Thyroid gland (tissue), 4 donors: ENCODE results near the gene PSAP. TPM values are rescaled to one million over a fixed set of nuclear protein-coding genes. Genes with fewer than 3 reads are reported as not detected.

ENCODE experiments used
- DNase-seq, 2 donors: peaks; one replicate each; pipeline ENCODE4 v3.0.0-alpha.2; 2019
- H3K27ac ChIP-seq, 3 donors: fragments of 200-600 bp; sonication (generic); 1 replicate in 2 of 3; 2 replicates in 1 of 3; pipeline ENCODE4 v1.5.1; 2016 to 2019; ENCODE audit warnings: mild to moderate bottlenecking in 1 of 3, moderate library complexity in 1 of 3
- H3K27me3 ChIP-seq: fragments of 200-600 bp; sonication (generic); one replicate; pipeline ENCODE4 v1.5.1; 2019
- H3K36me3 ChIP-seq, 2 donors: fragments of 200-600 bp; sonication (generic); one replicate each; pipeline ENCODE4 v1.5.1; 2016 to 2019
- H3K4me1 ChIP-seq, 2 donors: fragments of 200-600 bp; sonication (generic); one replicate each; pipeline ENCODE4 v1.5.1; 2017 to 2019
- H3K4me3 ChIP-seq, 3 donors: fragments of 200-600 bp; sonication (generic); replicated peaks in 1 of 3; 1 replicate in 2 of 3; 2 replicates in 1 of 3; pipeline ENCODE4 v1.5.1; 2016; ENCODE audit warnings: mild to moderate bottlenecking in 1 of 3
- H3K9me3 ChIP-seq: fragments of 200-600 bp; sonication (generic); one replicate; pipeline ENCODE4 v1.5.1; 2017
- CTCF ChIP-seq, 6 experiments: fragments of 200-600 bp in 3 of 6; fragments of 450-650 bp in 3 of 6; sonication (generic) in 3 of 6; IDR thresholded peaks; one replicate each; pipeline ENCODE4 v1.5.1; 2016 to 2019; ENCODE audit warnings: antibody characterized with exemption in 6 of 6, mild to moderate bottlenecking in 2 of 6, inconsistent platforms in 1 of 6, moderate library complexity in 1 of 6
- POLR2A ChIP-seq, 2 donors: fragments of 450-650 bp; IDR thresholded peaks; one replicate each; pipeline ENCODE4 v1.6.1; 2017; ENCODE audit warnings: antibody characterized with exemption in 2 of 2, mild to moderate bottlenecking in 2 of 2, moderate library complexity in 1 of 2
- WGBS, 2 donors: methylation state at CpG; one replicate each; pipeline ENCODE4 v1.1.5; 2017; 5-methylcytosine and 5-hydroxymethylcytosine counted together
- intact Hi-C: fragments of 100-400 bp; cut with DNase I; formaldehyde crosslinking; loops from one replicate; pipeline ENCODE4 v1.15.1; 2023
- total RNA-seq, 4 donors: library from RNA; depleted of rRNA; stranded (reverse); fragments of >200 nt; gene quantifications; one replicate each; pipeline ENCODE4 v1.2.3, GENCODE V29; 2016

Gene PSAP
- total RNA-seq, 4 donors from 2014 or later: 978 to 1,211 (median 1,123) TPM

GRCh38 chr10:71819441-71819861 lies 31.6 kb downstream of the PSAP start:
- Histone ChIP-seq H3K36me3 (peaks cover 86 to 88% of the 10 kb centered on the region in 2 donors), H3K27me3 (no peaks in the 10 kb centered on the region), H3K4me1 (no peaks in the 10 kb centered on the region), H3K27ac (no peak overlapping the region), H3K9me3 (no peaks in the 10 kb centered on the region), H3K4me3 (no peak overlapping the region)
- DNase-seq: no peak
- 81 to 91% methylated on average over 13 to 16 of the region's 18 CpGs for WGBS, 2 donors
- TF ChIP-seq CTCF (IDR thresholded peaks at IDR 0.05) (no peak), POLR2A (IDR thresholded peaks at IDR 0.05) (no peak)
- intact Hi-C loops: no loop called here

- WGBS, 2 donors: 84 to 85% methylated on average over 9 to 13 of the region's 14 CpGs
- DNase-seq: no peak
- no peak for TF ChIP-seq POLR2A (IDR thresholded peaks at IDR 0.05)
- no peak for TF ChIP-seq CTCF (IDR thresholded peaks at IDR 0.05)
- H3K36me3 ChIP-seq: peaks cover 80 to 82% of the 10 kb centered on the region in 2 donors
- no peaks in the 10 kb centered on the region for H3K27me3 ChIP-seq
- no peak overlapping the region for H3K27ac ChIP-seq
- H3K4me1 ChIP-seq: no peaks in the 10 kb centered on the region
- intact Hi-C loops: no loop called here
- H3K9me3 ChIP-seq: no peaks in the 10 kb centered on the region
- no peak overlapping the region for H3K4me3 ChIP-seq
Measured at GRCh38 chr10:71818674-71819260, 32.3 kb downstream of the PSAP start.

- no peak for DNase-seq
- no peaks in the 10 kb centered on the region for H3K9me3 ChIP-seq
- H3K27me3 ChIP-seq: no peaks in the 10 kb centered on the region
- WGBS, 2 donors: 85 to 87% methylated on average over 7 to 9 of the region's 9 CpGs
- no peak overlapping the region for H3K27ac ChIP-seq
- peaks cover 73 to 74% of the 10 kb centered on the region in 2 donors for H3K36me3 ChIP-seq
- H3K4me3 ChIP-seq: no peak overlapping the region
- intact Hi-C loops: no loop called here
- peaks cover 0 to under 1% of the 10 kb centered on the region in 2 donors for H3K4me1 ChIP-seq
- no peak for TF ChIP-seq CTCF (IDR thresholded peaks at IDR 0.05)
- no peak for TF ChIP-seq POLR2A (IDR thresholded peaks at IDR 0.05)
Measured at GRCh38 chr10:71817831-71818655, 33.0 kb downstream of the PSAP start.

- WGBS, 2 donors: 87 to 88% methylated on average over 8 of the region's 8 CpGs
- Histone ChIP-seq H3K4me3 (no peak overlapping the region), H3K27ac (no peak overlapping the region), H3K9me3 (no peaks in the 10 kb centered on the region), H3K27me3 (no peaks in the 10 kb centered on the region), H3K36me3 (peaks cover 66 to 68% of the 10 kb centered on the region in 2 donors), H3K4me1 (peaks cover 0 to 10% of the 10 kb centered on the region in 2 donors)
- intact Hi-C loops: no loop called here
- no peak for DNase-seq
- TF ChIP-seq POLR2A (IDR thresholded peaks at IDR 0.05): no peak
- TF ChIP-seq CTCF (IDR thresholded peaks at IDR 0.05): no peak
Measured at GRCh38 chr10:71816936-71817618, 34.0 kb downstream of the PSAP start.
